ENCODE measurements around the gene GIMAP6. TPM values are rescaled to one million over a fixed set of nuclear protein-coding genes. Genes with fewer than 3 reads are reported as not detected.
A peak's percentile ranks its signal among the peaks of the same experiment; 100 is the strongest.
"Not testable (repeated sequence)": the region's sequence is repeated elsewhere in the genome, so short reads cannot be mapped to it uniquely, and the experiment has no call there.

GIMAP6 gene
- polyA plus RNA-seq, 2 of the 4 experiments (the other 2 are of a cell fraction), result not detected

GRCh38 chr7:150610233-150610632 is 22.0 kb downstream of the GIMAP6 start:
- 5% methylated on average over 1 of the region's 1 CpG for WGBS (ENCODE audit: missing lambda C conversion rate)

GRCh38 chr7:150603600-150603999 is 28.6 kb downstream of the GIMAP6 start:
- H3K4me3 ChIP-seq; H3K9me3 ChIP-seq; H3K4me2 ChIP-seq; ATAC-seq; H3K4me1 ChIP-seq; CTCF ChIA-PET; DNase-seq (ENCODE audit: low read depth in 1 of 2, low spot score in 1 of 2); H3K27ac ChIP-seq; POLR2A ChIA-PET; FAIRE-seq: not testable (repeated sequence)
- 27% methylated on average over 2 of the region's 2 CpGs for WGBS (ENCODE audit: missing lambda C conversion rate)

More at GRCh38 chr7:150610233-150610632, 22.0 kb downstream of the GIMAP6 start:
- Histone ChIP-seq H3K4me1 (no peaks in the 10 kb centered on the region), H3K27ac (no peak overlapping the region), H3K4me3 (no peak overlapping the region), H3K9me3 (no peaks in the 10 kb centered on the region), H3K4me2 (no peak overlapping the region)
- TF ChIP-seq ZFP36 (IDR thresholded peaks at IDR 0.05; ENCODE audit: borderline replicate concordance, partially characterized antibody) (no peak), MAFK (IDR thresholded peaks at IDR 0.05; ENCODE audit: partially characterized antibody) (peak; percentile 23)
- FAIRE-seq (no peak), ATAC-seq (no peak), DNase-seq (ENCODE audit: low read depth in 1 of 2, low spot score in 1 of 2) (no peak)
- ChIA-PET CTCF (no interaction called here), POLR2A (no interaction called here)

DNA sequence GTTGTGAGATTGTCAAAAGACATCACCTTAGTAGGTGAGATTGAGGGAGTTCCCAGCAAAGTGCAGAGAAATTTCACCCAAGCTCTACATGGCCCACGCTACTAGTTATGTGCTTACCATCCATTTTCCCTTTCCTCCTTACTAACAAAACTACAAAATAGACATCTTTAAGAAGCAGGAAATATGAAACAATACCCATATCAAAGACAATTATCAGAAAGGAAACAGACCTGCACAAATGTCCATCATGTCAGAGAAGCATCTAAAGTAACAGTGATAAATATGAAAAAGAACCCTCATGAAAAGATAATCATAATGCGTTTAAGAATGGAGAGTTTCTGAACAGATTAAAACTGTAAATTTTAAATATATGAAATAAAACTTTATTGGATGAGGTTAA is 36.8 kb downstream of the GIMAP6 start:
- Histone ChIP-seq H3K27ac (no peak overlapping the region), H3K4me2 (no peak overlapping the region), H3K4me1 (no peaks in the 10 kb centered on the region), H3K9me3 (no peaks in the 10 kb centered on the region), H3K4me3 (no peak overlapping the region)
- DNase-seq (ENCODE audit: low read depth in 1 of 2, low spot score in 1 of 2), result no peak
- CTCF ChIA-PET, result no interaction called here
- POLR2A ChIA-PET, result no interaction called here
- 0% methylated on average over 2 of the region's 2 CpGs for WGBS (ENCODE audit: missing lambda C conversion rate)
- no peak for TF ChIP-seq NPAS2 (CRISPR knock-in tag; IDR thresholded peaks at IDR 0.05; ENCODE audit: borderline replicate concordance)
- TF ChIP-seq RFX5 (IDR thresholded peaks at IDR 0.05), result no peak
- no peak for TF ChIP-seq CEBPB (IDR thresholded peaks at IDR 0.05)
- no peak for TF ChIP-seq POLR2AphosphoS2 (conservative IDR thresholded peaks at IDR 0.05; ENCODE audit: low read length)
- no peak for TF ChIP-seq PHF8 (IDR thresholded peaks at IDR 0.05; ENCODE audit: borderline replicate concordance, low read depth)
- no peak for TF ChIP-seq EHMT2 (IDR thresholded peaks at IDR 0.05; ENCODE audit: low read depth)
- TF ChIP-seq ZNF302 (CRISPR knock-in tag; IDR thresholded peaks at IDR 0.05), result no peak
- TF ChIP-seq, protein P1, sequence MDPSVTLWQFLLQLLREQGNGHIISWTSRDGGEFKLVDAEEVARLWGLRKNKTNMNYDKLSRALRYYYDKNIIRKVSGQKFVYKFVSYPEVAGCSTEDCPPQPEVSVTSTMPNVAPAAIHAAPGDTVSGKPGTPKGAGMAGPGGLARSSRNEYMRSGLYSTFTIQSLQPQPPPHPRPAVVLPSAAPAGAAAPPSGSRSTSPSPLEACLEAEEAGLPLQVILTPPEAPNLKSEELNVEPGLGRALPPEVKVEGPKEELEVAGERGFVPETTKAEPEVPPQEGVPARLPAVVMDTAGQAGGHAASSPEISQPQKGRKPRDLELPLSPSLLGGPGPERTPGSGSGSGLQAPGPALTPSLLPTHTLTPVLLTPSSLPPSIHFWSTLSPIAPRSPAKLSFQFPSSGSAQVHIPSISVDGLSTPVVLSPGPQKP (IDR thresholded peaks at IDR 0.05; ENCODE audit: low read depth, low read length), result no peak
- no peak for TF ChIP-seq MAFK (IDR thresholded peaks at IDR 0.05; ENCODE audit: partially characterized antibody)
- no peak for TF ChIP-seq FOSB (CRISPR knock-in tag; IDR thresholded peaks at IDR 0.05)
- TF ChIP-seq TP53 (CRISPR knock-in tag; IDR thresholded peaks at IDR 0.05), result no peak
- TF ChIP-seq PBX3 (IDR thresholded peaks at IDR 0.05), result no peak
- no peak for TF ChIP-seq SREBF2 (IDR thresholded peaks at IDR 0.05)
- no peak for TF ChIP-seq KDM1A (IDR thresholded peaks at IDR 0.05; ENCODE audit: low read depth)
- TF ChIP-seq HOXA7 (CRISPR knock-in tag; IDR thresholded peaks at IDR 0.05), result no peak
- TF ChIP-seq FOSL2 (IDR thresholded peaks at IDR 0.05), result no peak
- no peak for TF ChIP-seq FOSL2 (CRISPR knock-in tag; IDR thresholded peaks at IDR 0.05)
- TF ChIP-seq CBX8 (IDR thresholded peaks at IDR 0.05), result no peak
- ATAC-seq, result no peak
- no peak for FAIRE-seq

DNA sequence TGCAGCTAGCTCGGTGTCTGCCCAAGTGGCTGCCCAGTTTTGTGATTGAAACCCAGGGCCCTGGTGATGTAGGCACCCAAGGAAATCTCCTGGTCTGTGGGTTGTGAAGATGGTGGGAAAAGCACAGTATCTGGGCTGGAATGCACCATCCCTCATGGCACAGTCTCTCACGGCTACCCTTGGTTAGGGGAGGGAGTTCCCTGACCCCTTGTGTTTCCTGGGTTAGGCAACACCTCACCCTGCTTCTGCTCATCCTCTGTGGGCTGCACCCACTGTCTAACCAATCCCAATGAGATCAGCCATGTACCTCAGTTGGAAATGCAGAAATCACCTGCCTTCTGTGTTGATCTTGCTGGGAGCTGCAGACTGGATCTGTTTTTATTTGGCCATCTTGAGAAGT is 37.4 kb downstream of the GIMAP6 start:
- DNase-seq (ENCODE audit: low read depth in 1 of 2, low spot score in 1 of 2) (no peak), ATAC-seq (no peak), FAIRE-seq (no peak)
- no peaks in the 10 kb centered on the region for H3K9me3 ChIP-seq
- H3K27ac ChIP-seq, result no peak overlapping the region
- no peak overlapping the region for H3K4me2 ChIP-seq
- ChIA-PET POLR2A (no interaction called here), CTCF (no interaction called here)
- 0% methylated on average over 1 of the region's 2 CpGs for WGBS (ENCODE audit: missing lambda C conversion rate)
- H3K4me3 ChIP-seq, result no peak overlapping the region
- no peaks in the 10 kb centered on the region for H3K4me1 ChIP-seq
- TF ChIP-seq HOXA7 (CRISPR knock-in tag; IDR thresholded peaks at IDR 0.05), result no peak
- TF ChIP-seq JUNB (IDR thresholded peaks at IDR 0.05), result no peak
- no peak for TF ChIP-seq EP300 (IDR thresholded peaks at IDR 0.05)
- no peak for TF ChIP-seq ZSCAN20 (CRISPR knock-in tag; IDR thresholded peaks at IDR 0.05)
- TF ChIP-seq HDAC2 (IDR thresholded peaks at IDR 0.05), result no peak
- no peak for TF ChIP-seq NFE2L2 (conservative IDR thresholded peaks at IDR 0.05; ENCODE audit: low read length)
- no peak for TF ChIP-seq ZC3H11A (IDR thresholded peaks at IDR 0.05)
- TF ChIP-seq KDM1A (IDR thresholded peaks at IDR 0.05; ENCODE audit: low read depth), result no peak
- TF ChIP-seq CHD2 (IDR thresholded peaks at IDR 0.05; ENCODE audit: low read length, partially characterized antibody), result no peak
- TF ChIP-seq, protein P1 (IDR thresholded peaks at IDR 0.05; ENCODE audit: low read depth, low read length), result no peak
- TF ChIP-seq ESRRA (IDR thresholded peaks at IDR 0.05; ENCODE audit: borderline replicate concordance, low read length), result no peak
- no peak for TF ChIP-seq GATA3 (IDR thresholded peaks at IDR 0.05; ENCODE audit: borderline replicate concordance)
- TF ChIP-seq CHD4 (IDR thresholded peaks at IDR 0.05; ENCODE audit: borderline replicate concordance), result no peak
- TF ChIP-seq, protein P2, sequence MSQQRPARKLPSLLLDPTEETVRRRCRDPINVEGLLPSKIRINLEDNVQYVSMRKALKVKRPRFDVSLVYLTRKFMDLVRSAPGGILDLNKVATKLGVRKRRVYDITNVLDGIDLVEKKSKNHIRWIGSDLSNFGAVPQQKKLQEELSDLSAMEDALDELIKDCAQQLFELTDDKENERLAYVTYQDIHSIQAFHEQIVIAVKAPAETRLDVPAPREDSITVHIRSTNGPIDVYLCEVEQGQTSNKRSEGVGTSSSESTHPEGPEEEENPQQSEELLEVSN (IDR thresholded peaks at IDR 0.05; ENCODE audit: borderline replicate concordance, low read depth), result no peak
- TF ChIP-seq RCOR1 (IDR thresholded peaks at IDR 0.05; ENCODE audit: low read depth, low read length), result no peak
- TF ChIP-seq POLR2AphosphoS2 (conservative IDR thresholded peaks at IDR 0.05; ENCODE audit: low read length), result no peak
